Measurements from ENCODE around the gene SLC38A11.

GRCh38 chr2:164935118-164936101 is 19.9 kb downstream of the SLC38A11 start:
- TF ChIP-seq EZH2phosphoT487 (IDR thresholded peaks at IDR 0.05; ENCODE audit: borderline replicate concordance) (no peak), CTCF (conservative IDR thresholded peaks at IDR 0.05; ENCODE audit: low read length) (no peak)

All from Loucy (cell line).